Amygdala (tissue), 56 donors: ENCODE measurements around the gene DCDC2.
A peak's percentile ranks its signal among the peaks of the same experiment; 100 is the strongest.
"Not testable (repeated sequence)": the region's sequence is repeated elsewhere in the genome, so short reads cannot be mapped to it uniquely, and the experiment has no call there.

Experiments
- DNase-seq, 56 donors: peaks; one replicate each; lab custom pipeline; 2025; lab: John Stamatoyannopoulos, UW

The DCDC2 gene

GRCh38 chr6:24329022-24329421, 28.8 kb downstream of the DCDC2 start:
- no peak for DNase-seq

- DNase-seq: no peak
Measured at GRCh38 chr6:24327756-24328155, 30.1 kb downstream of the DCDC2 start.

GRCh38 chr6:24325978-24326377, 31.9 kb downstream of the DCDC2 start:
- DNase-seq: no peak

GRCh38 chr6:24324617-24325016, 33.2 kb downstream of the DCDC2 start:
- DNase-seq: no peak

GRCh38 chr6:24323632-24324337, 34.1 kb downstream of the DCDC2 start:
- no peak for DNase-seq

- no peak for DNase-seq
Measured at GRCh38 chr6:24322924-24323323, 34.9 kb downstream of the DCDC2 start.

GRCh38 chr6:24322446-24322845, 35.4 kb downstream of the DCDC2 start:
- DNase-seq: not testable (repeated sequence)

GRCh38 chr6:24321538-24322162, 36.2 kb downstream of the DCDC2 start:
- no peak for DNase-seq

- DNase-seq: peak in 3 of 56 donors; percentile 1 to 4 (median 4)
Measured at GRCh38 chr6:24313251-24314141, 44.4 kb downstream of the DCDC2 start.

- not testable (repeated sequence) for DNase-seq
Measured at GRCh38 chr6:24311775-24312174, 46.1 kb downstream of the DCDC2 start.

- DNase-seq: no peak
Measured at GRCh38 chr6:24307881-24308280, 50.0 kb downstream of the DCDC2 start.

GRCh38 chr6:24306936-24307335, 50.9 kb downstream of the DCDC2 start:
- no peak for DNase-seq

- no peak for DNase-seq
Measured at GRCh38 chr6:24306038-24306437, 51.8 kb downstream of the DCDC2 start.

GRCh38 chr6:24296944-24297343, 60.9 kb downstream of the DCDC2 start:
- no peak for DNase-seq

GRCh38 chr6:24293852-24294251, 64.0 kb downstream of the DCDC2 start:
- DNase-seq: not testable (repeated sequence)

- DNase-seq: no peak
Measured at GRCh38 chr6:24287239-24287638, 70.6 kb downstream of the DCDC2 start.

- DNase-seq: no peak
Measured at GRCh38 chr6:24284006-24284405, 73.9 kb downstream of the DCDC2 start.

GRCh38 chr6:24283043-24283985, 74.5 kb downstream of the DCDC2 start:
- DNase-seq: peak in 46 of 56 donors; percentile 2 to 76 (median 20)

- no peak for DNase-seq
Measured at GRCh38 chr6:24274441-24275083, 83.3 kb downstream of the DCDC2 start.
